ENCODE data around the gene KCNF1. TPM values are rescaled to one million over a fixed set of nuclear protein-coding genes. Genes with fewer than 3 reads are reported as not detected.

Gene KCNF1, protein sequence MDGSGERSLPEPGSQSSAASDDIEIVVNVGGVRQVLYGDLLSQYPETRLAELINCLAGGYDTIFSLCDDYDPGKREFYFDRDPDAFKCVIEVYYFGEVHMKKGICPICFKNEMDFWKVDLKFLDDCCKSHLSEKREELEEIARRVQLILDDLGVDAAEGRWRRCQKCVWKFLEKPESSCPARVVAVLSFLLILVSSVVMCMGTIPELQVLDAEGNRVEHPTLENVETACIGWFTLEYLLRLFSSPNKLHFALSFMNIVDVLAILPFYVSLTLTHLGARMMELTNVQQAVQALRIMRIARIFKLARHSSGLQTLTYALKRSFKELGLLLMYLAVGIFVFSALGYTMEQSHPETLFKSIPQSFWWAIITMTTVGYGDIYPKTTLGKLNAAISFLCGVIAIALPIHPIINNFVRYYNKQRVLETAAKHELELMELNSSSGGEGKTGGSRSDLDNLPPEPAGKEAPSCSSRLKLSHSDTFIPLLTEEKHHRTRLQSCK
- total RNA-seq (2022) (0.28 and 0.29 TPM in 2 replicates), Bru-seq, nascent RNA (percentile 28 among the genes with signal in this experiment), BruChase-seq, experiment 1, labeled RNA remaining after a 2-hour chase (percentile 18 among the genes with signal in this experiment), BruChase-seq, experiment 2, labeled RNA remaining after a 6-hour chase (percentile 18 among the genes with signal in this experiment)
- long read RNA-seq, partial matches to known transcripts: 0 of 2 reads
- long read RNA-seq, other reads (novel, unspliced or antisense): 0 of 2 reads

GRCh38 chr2:10911291-10912075 is at the start of gene KCNF1:
Gene KCNF1 (plus strand): TSS chr2:10911934. CDS start chr2:10912427, 493 bp downstream.
- Mint-ChIP-seq H3K4me3 (ENCODE audit: unreplicated experiment) (peak within 1 kb of the TSS; percentile 58), H3K36me3 (ENCODE audit: insufficient read depth, unreplicated experiment) (no peaks in the 10 kb centered on the region), H3K27ac (ENCODE audit: unreplicated experiment) (no peak within 1 kb of the TSS), H3K27me3 (ENCODE audit: insufficient read depth, unreplicated experiment) (peaks cover 10% of the 10 kb centered on the region), H3K9me3 (ENCODE audit: unreplicated experiment) (no peaks in the 10 kb centered on the region), H3K4me1 (ENCODE audit: low read depth, unreplicated experiment) (peaks cover 7% of the 10 kb centered on the region)
- no peaks in the 10 kb centered on the region for H3K4me1 ChIP-seq
- CTCF ChIA-PET: interaction anchor here (0.6 to 1.9 kb wide), 10 partner anchors 10 to 213 kb away, joined by 3 to 14 read pairs (median 6); partner anchors contain the start of gene PDIA6
- peak; percentile 25 to 26 for TF ChIP-seq CTCF (IDR thresholded peaks at IDR 0.05; ENCODE audit: insufficient read depth in 1 of 2, low read depth in 1 of 2, low read length in 1 of 2, severe bottlenecking in 1 of 2, unreplicated experiment in 1 of 2)
- H3K27me3 ChIP-seq (replicated peaks; ENCODE audit: control insufficient read depth, insufficient read depth, low read length): no peaks in the 10 kb centered on the region
- intact Hi-C loops (cut with micrococcal nuclease; ENCODE audit: unreplicated experiment): loop anchor here (5.0 kb wide), 1 partner anchor 221 kb away; a partner anchor contains a TSS
- POLR2A ChIA-PET: no interaction called here
- peak within 1 kb of the TSS; percentile 42 for H3K4me3 ChIP-seq (ENCODE audit: low read depth, low read length)
- DNase-seq: peak; percentile 64 to 72
- no peaks in the 10 kb centered on the region for H3K36me3 ChIP-seq (ENCODE audit: control insufficient read depth, insufficient read depth, low read length)
- H3K9me3 ChIP-seq: no peaks in the 10 kb centered on the region
- no TSS peak for BruUV-seq (replicated peaks)

GRCh38 chr2:10862330-10862729 is 49.4 kb upstream of the KCNF1 start:
- H3K4me1 Mint-ChIP-seq (ENCODE audit: low read depth, unreplicated experiment): no peaks in the 10 kb centered on the region
- ChIA-PET POLR2A (no interaction called here), CTCF (no interaction called here)
- peaks cover 7% of the 10 kb centered on the region for H3K27me3 Mint-ChIP-seq (ENCODE audit: insufficient read depth, unreplicated experiment)
- no peaks in the 10 kb centered on the region for H3K4me1 ChIP-seq
- no peaks in the 10 kb centered on the region for H3K27me3 ChIP-seq (replicated peaks; ENCODE audit: control insufficient read depth, insufficient read depth, low read length)
- H3K9me3 ChIP-seq: no peaks in the 10 kb centered on the region
- BruUV-seq (replicated peaks): no TSS peak
- no peaks in the 10 kb centered on the region for H3K9me3 Mint-ChIP-seq (ENCODE audit: unreplicated experiment)
- intact Hi-C loops (cut with micrococcal nuclease; ENCODE audit: unreplicated experiment): no loop called here
- no peak for DNase-seq
- H3K36me3 Mint-ChIP-seq (ENCODE audit: insufficient read depth, unreplicated experiment): no peaks in the 10 kb centered on the region
- H3K4me3 Mint-ChIP-seq (ENCODE audit: unreplicated experiment): no peak overlapping the region
- no peak overlapping the region for H3K27ac Mint-ChIP-seq (ENCODE audit: unreplicated experiment)
- no peak overlapping the region for H3K4me3 ChIP-seq (ENCODE audit: low read depth, low read length)
- TF ChIP-seq CTCF (IDR thresholded peaks at IDR 0.05; ENCODE audit: insufficient read depth in 1 of 2, low read depth in 1 of 2, low read length in 1 of 2, severe bottlenecking in 1 of 2, unreplicated experiment in 1 of 2): no peak
- H3K36me3 ChIP-seq (ENCODE audit: control insufficient read depth, insufficient read depth, low read length): no peaks in the 10 kb centered on the region

DNA sequence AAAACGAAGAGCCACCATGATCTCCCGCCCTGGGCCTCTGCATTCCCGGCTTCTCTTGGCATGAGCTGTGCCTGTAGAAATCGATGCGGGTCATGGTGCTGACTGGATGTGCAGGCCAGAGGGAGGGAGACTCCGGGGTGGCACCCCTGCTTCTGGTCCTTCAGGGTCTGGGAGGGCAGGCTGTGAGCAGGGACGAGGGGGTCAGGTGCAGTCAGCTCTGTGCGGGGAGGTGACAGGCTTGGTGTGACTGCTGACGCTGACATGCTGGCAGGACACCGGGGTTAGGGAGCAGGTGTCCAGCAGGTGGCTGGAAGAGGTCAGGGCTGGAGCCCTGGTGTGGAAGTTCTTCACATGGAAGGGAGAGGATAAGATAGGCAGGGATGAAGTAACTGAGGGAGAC is 48.7 kb upstream of the KCNF1 start:
- BruUV-seq (replicated peaks): no TSS peak
- CTCF ChIA-PET: no interaction called here
- Mint-ChIP-seq H3K27me3 (ENCODE audit: insufficient read depth, unreplicated experiment) (peaks cover 5% of the 10 kb centered on the region), H3K27ac (ENCODE audit: unreplicated experiment) (no peak overlapping the region), H3K36me3 (ENCODE audit: insufficient read depth, unreplicated experiment) (no peaks in the 10 kb centered on the region), H3K4me1 (ENCODE audit: low read depth, unreplicated experiment) (no peaks in the 10 kb centered on the region), H3K9me3 (ENCODE audit: unreplicated experiment) (no peaks in the 10 kb centered on the region), H3K4me3 (ENCODE audit: unreplicated experiment) (no peak overlapping the region)
- no peaks in the 10 kb centered on the region for H3K9me3 ChIP-seq
- H3K4me1 ChIP-seq: no peaks in the 10 kb centered on the region
- TF ChIP-seq CTCF (IDR thresholded peaks at IDR 0.05; ENCODE audit: insufficient read depth in 1 of 2, low read depth in 1 of 2, low read length in 1 of 2, severe bottlenecking in 1 of 2, unreplicated experiment in 1 of 2): peak in 1 of 2 experiments; percentile 18
- POLR2A ChIA-PET: no interaction called here
- DNase-seq: no peak
- intact Hi-C loops (cut with micrococcal nuclease; ENCODE audit: unreplicated experiment): no loop called here
- H3K4me3 ChIP-seq (ENCODE audit: low read depth, low read length): no peak overlapping the region
- H3K36me3 ChIP-seq (ENCODE audit: control insufficient read depth, insufficient read depth, low read length): no peaks in the 10 kb centered on the region
- no peaks in the 10 kb centered on the region for H3K27me3 ChIP-seq (replicated peaks; ENCODE audit: control insufficient read depth, insufficient read depth, low read length)
